Skin of body (tissue), 3 donors: ENCODE results near the gene CORIN. TPM values are rescaled to one million over a fixed set of nuclear protein-coding genes. Genes with fewer than 3 reads are reported as not detected.
"Not testable (repeated sequence)": the region's sequence is repeated elsewhere in the genome, so short reads cannot be mapped to it uniquely, and the experiment has no call there.

Experiments
- DNase-seq: peaks from one replicate; lab custom pipeline; 2025; lab: John Stamatoyannopoulos, UW
- small RNA-seq: library from RNA; depleted of rRNA; stranded (forward); fragments of <200 nt; gene quantifications from one replicate; pipeline ENCODE3, GENCODE V24; 2014; ENCODE audit warnings: low replicate concordance
- total RNA-seq: library from RNA; depleted of rRNA; stranded (reverse); fragments of >200 nt; gene quantifications from one replicate; pipeline ENCODE4 v1.2.3, GENCODE V29; 2014

CORIN gene
- total RNA-seq, 1 donor from 2014 or later = 11.8 TPM

GRCh38 chr4:47566969-47567368, 270.9 kb downstream of the CORIN start:
- DNase-seq = no peak

GRCh38 chr4:47566566-47566965, 271.3 kb downstream of the CORIN start:
- DNase-seq = no peak

- no peak for DNase-seq
Observed at GRCh38 chr4:47562297-47562696, 275.6 kb downstream of the CORIN start.

- no peak for DNase-seq
Observed at GRCh38 chr4:47561331-47561730, 276.5 kb downstream of the CORIN start.

- no peak for DNase-seq
Observed at GRCh38 chr4:47560682-47561081, 277.2 kb downstream of the CORIN start.

GRCh38 chr4:47557255-47557654, 280.6 kb downstream of the CORIN start:
- no peak for DNase-seq

- not testable (repeated sequence) for DNase-seq
Observed at GRCh38 chr4:47555920-47556319, 281.9 kb downstream of the CORIN start.

GRCh38 chr4:47553329-47554125, 284.3 kb downstream of the CORIN start:
- no peak for DNase-seq

- no peak for DNase-seq
Observed at GRCh38 chr4:47551682-47552081, 286.2 kb downstream of the CORIN start.

GRCh38 chr4:47550899-47551548, 286.8 kb downstream of the CORIN start:
- no peak for DNase-seq

GRCh38 chr4:47550357-47550756, 287.5 kb downstream of the CORIN start:
- not testable (repeated sequence) for DNase-seq

Small RNA genes lying within 50 kb of the gene (small RNA-seq; reads per million reads assigned to genes)
- gene MIR8053 = not detected

Other genes starting within 250 kb of the CORIN start
- 13.5 TPM for gene NFXL1, start 76.5 kb upstream of the CORIN start, total RNA-seq
- 3.4 TPM for gene CNGA1, start 178.6 kb upstream of the CORIN start, total RNA-seq
- 9.5 TPM for gene NIPAL1, start 178.7 kb upstream of the CORIN start, total RNA-seq